Activated CD4-positive, alpha-beta T cell treated with anti-CD3 and anti-CD28 coated beads, Interleukin-2, amount 10 ng/mL, durations not matched to agents 24 days and 14 days (primary cell): ENCODE measurements around the gene IDI1. TPM values are rescaled to one million over a fixed set of nuclear protein-coding genes. Genes with fewer than 3 reads are reported as not detected.

Experiments used
- DNase-seq: peaks from one replicate; pipeline ENCODE4 v3.0.0; 2022
- H3K27ac Mint-ChIP-seq: one replicate; pipeline ENCODE4 v1.8.0; 2022; ENCODE audit warnings: mild to moderate bottlenecking, mixed read lengths
- H3K27me3 Mint-ChIP-seq: one replicate; pipeline ENCODE4 v1.8.0; 2022; ENCODE audit warnings: mixed read lengths
- H3K36me3 Mint-ChIP-seq: one replicate; pipeline ENCODE4 v1.8.0; 2022; ENCODE audit warnings: low read depth, mild to moderate bottlenecking, mixed read lengths
- H3K4me1 Mint-ChIP-seq: one replicate; pipeline ENCODE4 v1.8.0; 2021; ENCODE audit warnings: mixed read lengths
- H3K4me3 Mint-ChIP-seq: one replicate; pipeline ENCODE4 v1.8.0; 2022; ENCODE audit warnings: mild to moderate bottlenecking, moderate library complexity, mixed read lengths
- H3K9me3 Mint-ChIP-seq: one replicate; pipeline ENCODE4 v1.8.0; 2021; ENCODE audit warnings: mixed read lengths
- intact Hi-C: fragments of 100-400 bp; cut with micrococcal nuclease; formaldehyde crosslinking; loops from one replicate; pipeline ENCODE4 v1.15.1; 2023
- total RNA-seq: library from RNA; stranded (reverse); gene quantifications from 2 replicates; pipeline ENCODE4 v1.2.3, GENCODE V29; 2022

IDI1 gene
- total RNA-seq, 1 donor from 2014 or later: 75.5 TPM

DNA sequence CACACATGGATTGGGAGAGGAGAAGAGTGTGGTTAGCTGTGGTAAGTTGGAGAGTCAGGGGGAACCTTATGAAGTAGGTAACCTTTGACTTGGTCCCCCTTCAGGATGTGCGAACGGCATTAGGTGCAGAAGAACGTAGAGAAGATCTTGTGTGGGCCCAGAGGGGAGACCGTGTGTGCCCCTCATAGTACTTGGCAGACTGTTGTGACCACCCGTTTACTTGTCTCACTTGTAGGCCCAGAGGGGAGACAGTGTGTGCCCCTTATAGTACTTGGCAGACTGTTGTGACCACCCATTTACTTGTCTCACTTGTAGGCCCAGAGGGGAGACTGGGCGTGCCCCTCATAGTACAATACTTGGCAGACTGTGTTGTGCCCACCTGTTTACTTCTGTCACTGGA, 58.1 kb downstream of the IDI1 start:
- H3K27me3 Mint-ChIP-seq: no peaks in the 10 kb centered on the region
- peaks cover 38% of the 10 kb centered on the region for H3K4me1 Mint-ChIP-seq
- peak overlapping the region; percentile 97 for H3K4me3 Mint-ChIP-seq
- intact Hi-C loops: no loop called here
- no peaks in the 10 kb centered on the region for H3K9me3 Mint-ChIP-seq
- H3K27ac Mint-ChIP-seq: peak overlapping the region; percentile 66
- DNase-seq: no peak
- H3K36me3 Mint-ChIP-seq: peaks cover 64% of the 10 kb centered on the region

Other genes starting within 250 kb of the IDI1 start
- gene LARP4B, start 117.4 kb downstream of the IDI1 start, total RNA-seq: 167 and 169 TPM in 2 replicates
- gene GTPBP4, start 60.7 kb downstream of the IDI1 start, total RNA-seq: 187 and 194 TPM in 2 replicates
- gene IDI2, start 23.3 kb downstream of the IDI1 start, total RNA-seq: not detected in 2 replicates
- 17.4 and 18.1 TPM in 2 replicates for gene WDR37, start 7.3 kb upstream of the IDI1 start, total RNA-seq